ENCODE results near the gene PHETA1.

The PHETA1 gene

DNA sequence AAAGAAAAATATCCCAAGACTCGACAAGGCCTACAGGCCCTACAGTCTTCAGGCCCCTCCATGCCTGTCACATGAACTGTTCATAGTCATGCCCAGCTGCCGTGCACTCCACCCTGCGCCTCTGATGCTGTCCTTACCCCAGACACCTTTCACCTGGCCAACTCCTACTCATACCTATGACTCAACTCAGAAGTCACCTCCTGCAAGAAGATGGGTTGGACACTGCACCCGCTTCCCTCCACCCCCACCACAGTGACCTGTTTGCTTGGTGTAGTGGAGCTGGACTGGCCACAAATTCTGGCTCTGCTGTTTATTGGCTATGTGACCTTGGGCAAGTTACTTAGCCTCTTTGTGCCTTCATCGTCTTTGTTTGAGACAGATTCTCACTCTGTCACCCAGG is 56.2 kb downstream of the PHETA1 start:
- H3K4me3 ChIP-seq (IDR thresholded peaks at IDR 0.05; ENCODE audit: insufficient read depth, low read depth, low read length) = no peak overlapping the region
- H3K9ac ChIP-seq = no peak overlapping the region
- no peaks in the 10 kb centered on the region for H4K20me1 ChIP-seq (ENCODE audit: insufficient read depth)
- no peaks in the 10 kb centered on the region for H3K36me3 ChIP-seq (ENCODE audit: insufficient read depth)
- H2AFZ ChIP-seq (ENCODE audit: low read depth) = no peak overlapping the region
- no peak overlapping the region for H3K4me2 ChIP-seq
- H3K79me2 ChIP-seq (ENCODE audit: insufficient read depth, low read depth) = no peaks in the 10 kb centered on the region
- H3K4me1 ChIP-seq (ENCODE audit: low read depth, poor library complexity, severe bottlenecking) = peaks cover 9% of the 10 kb centered on the region
- H3K27ac ChIP-seq = no peak overlapping the region
- no peaks in the 10 kb centered on the region for H3K27me3 ChIP-seq (ENCODE audit: insufficient read depth, low read depth)
- no peak for TF ChIP-seq CTCF (conservative IDR thresholded peaks at IDR 0.05; ENCODE audit: low read depth, low read length)

DNA sequence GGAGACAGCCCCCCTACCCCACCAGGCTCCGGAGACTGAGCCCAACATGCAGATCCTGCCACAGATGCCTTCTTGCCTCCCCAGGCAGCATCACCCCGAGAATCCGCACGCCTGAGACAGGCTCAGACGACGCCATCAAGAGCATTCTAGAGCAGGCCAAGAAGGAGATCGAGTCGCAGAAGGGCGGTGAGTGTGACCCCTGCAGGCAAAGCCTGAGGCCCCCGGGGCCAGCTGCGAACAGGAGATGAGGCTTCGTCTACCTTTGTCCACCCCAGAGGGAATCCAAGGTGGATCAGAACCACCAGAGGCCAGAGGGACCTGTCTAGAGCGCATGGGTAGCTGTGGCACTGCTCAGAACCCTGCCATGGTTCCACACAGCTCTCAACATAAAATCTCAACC is 56.9 kb downstream of the PHETA1 start:
- H3K4me2 ChIP-seq = no peak overlapping the region
- TF ChIP-seq CTCF (conservative IDR thresholded peaks at IDR 0.05; ENCODE audit: low read depth, low read length) = no peak
- H2AFZ ChIP-seq (ENCODE audit: low read depth) = no peak overlapping the region
- H3K4me1 ChIP-seq (ENCODE audit: low read depth, poor library complexity, severe bottlenecking) = peaks cover 9% of the 10 kb centered on the region
- H3K9ac ChIP-seq = no peak overlapping the region
- H3K27ac ChIP-seq = no peak overlapping the region
- no peaks in the 10 kb centered on the region for H3K36me3 ChIP-seq (ENCODE audit: insufficient read depth)
- no peaks in the 10 kb centered on the region for H4K20me1 ChIP-seq (ENCODE audit: insufficient read depth)
- no peaks in the 10 kb centered on the region for H3K79me2 ChIP-seq (ENCODE audit: insufficient read depth, low read depth)
- no peak overlapping the region for H3K4me3 ChIP-seq (IDR thresholded peaks at IDR 0.05; ENCODE audit: insufficient read depth, low read depth, low read length)
- no peaks in the 10 kb centered on the region for H3K27me3 ChIP-seq (ENCODE audit: insufficient read depth, low read depth)

DNA sequence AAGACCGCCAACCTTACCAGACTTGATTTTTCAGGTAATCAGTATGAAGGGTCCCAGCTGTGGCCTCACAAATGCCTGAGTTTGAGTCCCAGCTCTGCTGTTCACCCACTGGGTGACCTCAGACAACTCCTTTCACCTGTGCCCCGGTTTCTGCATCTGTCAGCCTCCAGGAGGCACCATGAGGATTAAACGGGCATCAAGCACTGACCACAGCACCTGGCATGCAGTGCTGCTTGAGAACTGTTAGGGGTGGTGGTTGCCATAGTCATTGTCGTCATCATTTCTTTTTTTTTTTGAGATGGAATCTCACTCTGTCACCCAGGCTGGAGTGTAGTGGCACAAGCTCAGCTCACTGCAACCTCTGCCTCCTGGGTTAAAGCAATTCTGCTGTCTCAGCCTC is 57.9 kb downstream of the PHETA1 start:
- TF ChIP-seq CTCF (conservative IDR thresholded peaks at IDR 0.05; ENCODE audit: low read depth, low read length) = no peak
- Histone ChIP-seq H3K36me3 (ENCODE audit: insufficient read depth) (no peaks in the 10 kb centered on the region), H3K4me1 (ENCODE audit: low read depth, poor library complexity, severe bottlenecking) (peaks cover 9% of the 10 kb centered on the region), H3K27me3 (ENCODE audit: insufficient read depth, low read depth) (no peaks in the 10 kb centered on the region), H2AFZ (ENCODE audit: low read depth) (no peak overlapping the region), H4K20me1 (ENCODE audit: insufficient read depth) (no peaks in the 10 kb centered on the region), H3K4me2 (no peak overlapping the region), H3K4me3 (IDR thresholded peaks at IDR 0.05; ENCODE audit: insufficient read depth, low read depth, low read length) (no peak overlapping the region), H3K27ac (no peak overlapping the region), H3K9ac (no peak overlapping the region), H3K79me2 (ENCODE audit: insufficient read depth, low read depth) (no peaks in the 10 kb centered on the region)
